Mammary epithelial cell (primary cell): Measurements from ENCODE around the gene PROX1.

Experiments
- CTCF ChIP-seq, 2 donors: IDR thresholded peaks in 1 of 2; conservative IDR thresholded peaks in 1 of 2; 2 replicates each; pipeline ENCODE4 v1.5.1; 2011 to 2012; ENCODE audit warnings: inconsistent platforms in 2 of 2, low read length in 2 of 2, mild to moderate bottlenecking in 2 of 2, control low read depth in 1 of 2, low read depth in 1 of 2; ENCODE audit not compliant: insufficient read depth in 1 of 2; ENCODE audit errors: extremely low read depth in 1 of 2
- EZH2 ChIP-seq: IDR thresholded peaks from 2 replicates; pipeline ENCODE4 v1.6.1; 2012; ENCODE audit warnings: low read length, inconsistent platforms, borderline replicate concordance

GRCh38 chr1:214019499-214019898 is 31.7 kb downstream of the PROX1 start:
- TF ChIP-seq CTCF (conservative IDR thresholded peaks at IDR 0.05 in 1 of 2, IDR thresholded peaks at IDR 0.05 in 1 of 2; ENCODE audit: extremely low read depth in 1 of 2, insufficient read depth in 1 of 2, low read depth in 1 of 2, low read length in 2 of 2) = no peak
- no peak for TF ChIP-seq EZH2
